Activated naive CD4-positive, alpha-beta T cell treated with anti-CD3 and anti-CD28 coated beads, Interleukin-2, amount 50 U/mL, for 72 hours (primary cell): ENCODE data around the gene RAB8B. TPM values are rescaled to one million over a fixed set of nuclear protein-coding genes. Genes with fewer than 3 reads are reported as not detected.

Experiments used
- ATAC-seq, 2 donors: fragments of 150-1000 bp; cut with Tn5 transposase; 2 replicates each; pipeline ENCODE4 v1.10.0; 2021; ENCODE audit warnings: mild to moderate bottlenecking in 2 of 2, moderate library complexity in 2 of 2
- DNase-seq, 2 donors: peaks; one replicate each; pipeline ENCODE4 v3.0.0; 2021 to 2022; ENCODE audit warnings: low spot score in 2 of 2
- H3K27ac Mint-ChIP-seq, 2 donors: one replicate each; pipeline ENCODE4 v1.8.0; 2022; ENCODE audit warnings: mild to moderate bottlenecking in 2 of 2, mixed read lengths in 2 of 2
- H3K36me3 Mint-ChIP-seq, 2 donors: one replicate each; pipeline ENCODE4 v1.8.0; 2022; ENCODE audit warnings: mixed read lengths in 2 of 2
- H3K9me3 Mint-ChIP-seq, 2 donors: one replicate each; pipeline ENCODE4 v1.8.0; 2022; ENCODE audit warnings: mixed read lengths in 2 of 2
- total RNA-seq, 2 donors: library from RNA; stranded (reverse); gene quantifications; one replicate each; pipeline ENCODE4 v1.2.3, GENCODE V29; 2022

Gene RAB8B
- total RNA-seq, 2 donors from 2014 or later = 106 to 157 TPM

- no peaks in the 10 kb centered on the region for H3K9me3 Mint-ChIP-seq
- H3K27ac Mint-ChIP-seq = no peak overlapping the region
- peaks cover 10 to 35% of the 10 kb centered on the region in 2 donors for H3K36me3 Mint-ChIP-seq
- DNase-seq (no peak), ATAC-seq (no peak)
Observed at GRCh38 chr15:63260791-63261190, 71.4 kb downstream of the RAB8B start.

DNA sequence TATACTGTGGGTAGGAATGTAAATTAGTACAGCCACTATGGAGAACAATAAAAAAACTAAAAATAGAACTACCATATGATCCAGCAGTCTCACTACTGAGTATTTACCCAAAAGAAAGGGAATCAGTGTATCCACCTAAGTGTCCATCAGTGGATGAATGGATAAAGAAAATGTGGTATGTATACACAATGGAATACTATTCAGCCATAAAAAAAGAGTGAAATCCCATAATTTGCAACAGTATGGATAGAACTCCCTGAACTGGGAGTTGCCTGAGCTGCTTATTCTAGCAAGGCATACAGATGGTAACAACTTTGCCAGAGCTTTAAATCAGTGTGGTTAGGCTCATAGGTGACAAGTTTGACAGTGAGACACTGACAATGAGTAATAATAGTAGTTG is 71.9 kb downstream of the RAB8B start:
- peaks cover 10 to 32% of the 10 kb centered on the region in 2 donors for H3K36me3 Mint-ChIP-seq
- no peaks in the 10 kb centered on the region for H3K9me3 Mint-ChIP-seq
- DNase-seq (no peak), ATAC-seq (no peak)
- no peak overlapping the region for H3K27ac Mint-ChIP-seq

GRCh38 chr15:63263519-63263918 is 74.1 kb downstream of the RAB8B start:
- Mint-ChIP-seq H3K36me3 (peaks cover 10 to 24% of the 10 kb centered on the region in 2 donors), H3K27ac (peak overlapping the region in 1 of 2 donors; percentile 30), H3K9me3 (no peaks in the 10 kb centered on the region)
- DNase-seq (no peak), ATAC-seq (no peak)

GRCh38 chr15:63264688-63265293 is 75.4 kb downstream of the RAB8B start:
- no peaks in the 10 kb centered on the region for H3K9me3 Mint-ChIP-seq
- H3K27ac Mint-ChIP-seq = no peak overlapping the region

DNA sequence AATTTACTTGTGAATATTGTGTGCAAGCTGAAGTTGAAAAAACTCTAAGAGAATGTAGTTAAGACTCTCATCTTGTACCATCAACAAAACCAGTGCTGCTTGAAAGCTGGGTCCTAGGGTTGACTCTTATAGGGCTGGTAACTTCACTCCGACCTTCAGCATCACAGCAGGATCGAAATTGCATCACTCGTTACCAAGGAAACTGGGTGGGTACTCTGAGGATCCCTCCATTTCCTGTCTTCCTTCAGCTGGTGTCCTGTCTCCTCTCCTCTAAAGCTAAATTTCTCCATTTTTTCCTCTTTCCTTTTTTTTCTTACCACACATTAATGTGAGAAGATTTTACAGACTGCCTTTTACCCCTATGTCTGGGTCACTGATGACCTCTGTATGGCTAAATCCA is 85.0 kb downstream of the RAB8B start:
- no peak for ATAC-seq
- no peak overlapping the region for H3K27ac Mint-ChIP-seq
- DNase-seq = no peak
- peaks cover 0 to 37% of the 10 kb centered on the region in 2 donors for H3K36me3 Mint-ChIP-seq
- no peaks in the 10 kb centered on the region for H3K9me3 Mint-ChIP-seq

More at GRCh38 chr15:63264688-63265293, 75.4 kb downstream of the RAB8B start:
- no peak for ATAC-seq
- H3K36me3 Mint-ChIP-seq = peaks cover 10 to 29% of the 10 kb centered on the region in 2 donors
- no peak for DNase-seq

- DNase-seq (no peak), ATAC-seq (peak; percentile 4 to 16)
- H3K9me3 Mint-ChIP-seq = no peaks in the 10 kb centered on the region
- H3K36me3 Mint-ChIP-seq = peaks cover 0 to 20% of the 10 kb centered on the region in 2 donors
- H3K27ac Mint-ChIP-seq = peak overlapping the region; percentile 82 to 95
Observed at GRCh38 chr15:63276342-63277037, 87.1 kb downstream of the RAB8B start.

- Mint-ChIP-seq H3K27ac (peak within 1 kb of the TSS; percentile 82 to 95), H3K36me3 (peaks cover 0 to 19% of the 10 kb centered on the region in 2 donors), H3K9me3 (no peaks in the 10 kb centered on the region)
- DNase-seq (peak; percentile 68 to 69), ATAC-seq (peak; percentile 88 to 91)
Observed at GRCh38 chr15:63277038-63277892, 87.9 kb downstream of the RAB8B start, which contains the start of gene APH1B. APH1B (plus strand) TSS chr15:63277605; CDS start chr15:63277624, 19 bp downstream.

DNA sequence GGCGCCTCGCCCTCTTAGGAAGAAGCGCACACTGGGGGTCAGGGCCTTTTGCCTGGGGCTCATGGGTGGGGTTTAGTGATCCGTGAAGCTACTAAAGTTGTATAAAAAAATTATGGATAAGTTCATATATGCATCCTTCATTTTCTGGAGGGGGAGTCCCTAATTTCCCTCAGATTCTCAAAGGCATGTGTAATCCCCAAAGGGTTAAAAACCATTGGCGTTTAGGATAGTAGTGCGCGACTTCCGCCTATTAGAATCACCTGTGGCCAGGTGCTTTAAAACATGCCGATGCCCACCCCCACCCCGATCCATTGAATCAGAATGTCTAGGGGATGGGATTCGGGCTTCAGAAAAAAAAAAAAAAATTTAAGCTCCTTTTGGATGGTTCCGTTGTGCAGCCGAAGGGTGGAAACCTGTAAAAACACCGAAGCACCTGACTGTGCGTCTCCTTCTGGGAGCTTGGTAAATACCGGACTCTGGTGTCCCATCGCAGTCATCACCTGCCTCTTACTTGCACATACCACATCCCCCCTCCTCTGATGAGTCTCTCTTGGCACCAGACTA is 88.6 kb downstream of the RAB8B start:
- no peak for DNase-seq
- H3K36me3 Mint-ChIP-seq = peaks cover 0 to 12% of the 10 kb centered on the region in 2 donors
- peak in 1 of 2 donors; percentile 4 for ATAC-seq
- H3K9me3 Mint-ChIP-seq = no peaks in the 10 kb centered on the region
- no peak overlapping the region for H3K27ac Mint-ChIP-seq

DNA sequence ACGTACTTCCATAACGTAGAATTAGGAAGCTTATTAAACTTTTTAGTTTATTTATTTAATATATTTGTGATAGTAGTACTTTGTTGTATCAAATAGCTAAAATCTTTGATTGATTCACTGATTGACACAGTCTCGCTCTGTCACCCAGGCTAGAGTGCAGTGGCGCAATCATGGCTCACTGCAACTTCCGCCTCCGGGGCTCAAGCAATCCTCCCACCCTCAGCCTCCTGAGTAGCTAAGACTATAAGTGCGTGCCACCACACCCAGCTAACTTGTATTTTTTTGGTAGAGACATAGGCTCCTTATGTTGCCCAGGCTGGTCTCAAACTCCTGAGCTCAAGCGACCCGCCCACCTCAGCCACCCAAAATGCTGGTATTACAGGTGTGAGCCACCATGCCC is 93.7 kb downstream of the RAB8B start:
- no peak overlapping the region for H3K27ac Mint-ChIP-seq
- no peak for ATAC-seq
- no peak for DNase-seq
- no peaks in the 10 kb centered on the region for H3K9me3 Mint-ChIP-seq
- H3K36me3 Mint-ChIP-seq = no peaks in the 10 kb centered on the region

GRCh38 chr15:63284335-63284734 is 94.9 kb downstream of the RAB8B start:
- Mint-ChIP-seq H3K36me3 (no peaks in the 10 kb centered on the region), H3K27ac (no peak overlapping the region), H3K9me3 (no peaks in the 10 kb centered on the region)
- ATAC-seq (peak in 1 of 2 donors; percentile 22), DNase-seq (no peak)

- peak overlapping the region in 1 of 2 donors; percentile 14 for H3K27ac Mint-ChIP-seq
- DNase-seq (no peak), ATAC-seq (no peak)
- H3K36me3 Mint-ChIP-seq = no peaks in the 10 kb centered on the region
- no peaks in the 10 kb centered on the region for H3K9me3 Mint-ChIP-seq
Observed at GRCh38 chr15:63287109-63287508, 97.7 kb downstream of the RAB8B start.

GRCh38 chr15:63288342-63288741 is 98.9 kb downstream of the RAB8B start:
- DNase-seq = no peak
- H3K36me3 Mint-ChIP-seq = no peaks in the 10 kb centered on the region
- H3K27ac Mint-ChIP-seq = peak overlapping the region in 1 of 2 donors; percentile 14
- H3K9me3 Mint-ChIP-seq = no peaks in the 10 kb centered on the region
- ATAC-seq = no peak

DNA sequence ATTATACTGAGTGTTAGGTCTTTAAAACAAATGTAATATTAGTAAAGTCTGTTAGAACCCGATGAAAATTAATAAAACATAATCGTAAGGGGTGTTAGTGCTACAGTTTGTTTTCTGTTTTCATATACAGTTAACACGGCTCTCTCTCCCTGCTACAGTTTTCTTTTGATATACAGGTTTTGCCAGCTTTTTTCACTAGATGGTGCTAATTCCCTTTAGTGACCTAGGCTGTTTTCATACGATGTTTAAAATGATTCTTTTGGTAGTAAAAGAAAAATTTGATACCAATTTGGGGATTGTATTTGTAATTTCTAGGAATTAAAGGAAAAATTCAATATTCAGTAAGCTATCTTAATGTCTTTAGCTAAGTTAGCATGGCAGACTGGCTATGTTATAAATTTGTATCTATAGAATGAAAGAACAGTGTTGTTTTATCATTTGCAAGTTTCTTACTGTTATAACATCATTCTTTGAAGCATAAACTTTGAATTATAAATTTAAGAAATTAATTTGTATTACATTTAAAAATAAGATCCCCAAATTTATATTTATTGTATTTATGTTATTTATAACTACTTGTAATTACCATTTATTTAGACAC is 99.5 kb downstream of the RAB8B start:
- H3K9me3 Mint-ChIP-seq = no peaks in the 10 kb centered on the region
- peak; percentile 52 to 63 for ATAC-seq
- peak overlapping the region in 1 of 2 donors; percentile 14 for H3K27ac Mint-ChIP-seq

GRCh38 chr15:63291507-63291906 is 102.1 kb downstream of the RAB8B start:
- ATAC-seq = no peak
- Mint-ChIP-seq H3K27ac (peak overlapping the region in 1 of 2 donors; percentile 40), H3K9me3 (no peaks in the 10 kb centered on the region), H3K36me3 (no peaks in the 10 kb centered on the region)
- DNase-seq = no peak

More for the DNA sequence above, 99.5 kb downstream of the RAB8B start:
- DNase-seq = no peak
- no peaks in the 10 kb centered on the region for H3K36me3 Mint-ChIP-seq

- H3K27ac Mint-ChIP-seq = no peak overlapping the region
- ATAC-seq = no peak
- no peak for DNase-seq
- H3K9me3 Mint-ChIP-seq = no peaks in the 10 kb centered on the region
- no peaks in the 10 kb centered on the region for H3K36me3 Mint-ChIP-seq
Observed at GRCh38 chr15:63292241-63292640, 102.8 kb downstream of the RAB8B start.

DNA sequence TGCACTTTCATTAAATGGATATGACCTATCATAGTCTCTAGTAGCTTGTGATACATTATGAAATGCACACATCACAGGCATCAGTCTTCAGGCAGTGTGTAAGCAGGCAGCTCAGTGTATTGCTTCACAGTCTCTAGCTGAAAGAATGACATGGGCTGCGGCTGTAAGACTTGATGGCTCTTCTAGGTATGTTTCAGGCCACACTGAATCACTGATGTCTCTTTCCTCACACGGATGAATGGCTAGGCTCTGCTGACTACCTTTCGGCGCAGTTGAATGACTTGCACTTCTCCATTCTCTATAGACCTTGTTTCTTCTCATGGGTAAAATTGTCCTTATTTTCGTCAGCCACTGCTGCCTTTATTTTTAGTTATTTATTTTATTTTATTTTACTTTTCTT is 103.4 kb downstream of the RAB8B start:
- H3K27ac Mint-ChIP-seq = no peak overlapping the region
- DNase-seq (no peak), ATAC-seq (no peak)
- H3K36me3 Mint-ChIP-seq = no peaks in the 10 kb centered on the region
- H3K9me3 Mint-ChIP-seq = no peaks in the 10 kb centered on the region
